Cerebellar cortex (tissue), 1 donor: Measurements from ENCODE around the gene POMGNT2.

Source experiments
- DNase-seq: peaks from one replicate; pipeline ENCODE4 v3.0.0-alpha.2; 2015; ENCODE audit warnings: low spot score

POMGNT2 gene

GRCh38 chr3:43043793-43044192 lies 62.1 kb downstream of the POMGNT2 start:
- peak; percentile 76 for DNase-seq

GRCh38 chr3:43043071-43043766 lies 62.7 kb downstream of the POMGNT2 start:
- DNase-seq, result no peak

GRCh38 chr3:43041517-43041916 lies 64.4 kb downstream of the POMGNT2 start:
- DNase-seq, result no peak

GRCh38 chr3:43038010-43038409 lies 67.9 kb downstream of the POMGNT2 start:
- no peak for DNase-seq

- no peak for DNase-seq
Observed at GRCh38 chr3:43036621-43037423, 69.1 kb downstream of the POMGNT2 start.

DNA sequence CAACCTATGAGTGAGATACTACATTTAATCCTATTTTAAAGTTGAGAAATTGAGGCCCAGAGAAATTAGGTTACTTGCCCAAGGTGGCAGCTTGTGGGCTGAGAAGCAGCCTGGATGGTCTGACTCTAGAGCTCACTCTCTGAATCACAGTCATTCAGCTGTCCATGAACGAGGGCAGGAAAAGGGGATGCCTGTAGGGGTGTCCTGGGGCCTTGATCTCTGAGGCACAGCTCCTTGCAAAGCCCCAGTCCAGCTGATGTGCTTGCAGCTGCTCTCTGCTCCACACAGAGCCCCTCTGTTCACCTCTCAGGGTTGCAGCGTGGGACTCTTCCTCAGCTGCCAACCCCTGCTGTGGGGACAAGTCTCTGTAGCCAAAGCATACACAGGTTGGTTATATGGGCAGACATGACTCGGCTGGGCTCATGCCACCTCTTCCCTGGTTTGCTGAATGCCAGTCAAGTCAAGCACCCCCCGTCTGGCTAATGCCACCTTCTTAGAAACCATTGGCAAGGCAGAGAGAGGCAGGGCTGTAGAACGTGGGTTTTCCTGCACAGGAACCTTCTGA lies 70.0 kb downstream of the POMGNT2 start:
- DNase-seq, result no peak

GRCh38 chr3:43034911-43035310 lies 71.0 kb downstream of the POMGNT2 start:
- no peak for DNase-seq

GRCh38 chr3:43034200-43034599 lies 71.7 kb downstream of the POMGNT2 start:
- no peak for DNase-seq

- DNase-seq, result no peak
Observed at GRCh38 chr3:43032646-43033628, 72.9 kb downstream of the POMGNT2 start.

DNA sequence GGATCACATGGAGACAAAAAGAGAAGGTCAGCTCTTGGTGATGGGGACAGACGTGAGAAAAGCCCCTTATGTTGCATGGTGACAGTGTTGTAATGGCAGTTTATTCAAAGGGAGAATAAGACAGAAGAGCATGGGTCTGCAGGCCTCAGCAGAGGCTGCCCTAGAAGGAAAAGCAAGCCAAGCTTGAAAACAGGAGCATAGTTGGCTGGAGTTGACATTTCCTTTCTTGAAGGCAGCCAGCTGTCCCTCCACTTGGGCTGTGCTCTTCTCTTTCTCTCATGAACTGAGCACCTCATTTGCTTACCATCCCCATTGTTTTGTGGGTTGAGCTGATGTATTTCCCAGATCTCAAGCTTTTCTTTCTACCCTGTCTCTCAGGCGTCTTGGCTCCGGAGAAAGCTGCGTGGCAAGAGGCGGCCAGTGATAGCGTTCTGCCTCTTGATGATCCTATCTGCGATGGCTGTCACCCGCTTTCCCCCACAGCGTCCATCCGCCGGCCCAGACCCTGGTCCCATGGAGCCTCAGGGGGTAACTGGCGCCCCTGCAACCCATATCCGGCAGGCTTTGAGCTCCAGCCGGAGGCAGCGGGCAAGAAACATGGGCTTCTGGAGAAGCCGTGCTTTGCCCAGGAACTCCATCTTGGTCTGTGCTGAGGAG lies 73.9 kb downstream of the POMGNT2 start:
- DNase-seq, result peak; percentile 24

- DNase-seq, result peak; percentile 31
Observed at GRCh38 chr3:43031485-43031884, 74.4 kb downstream of the POMGNT2 start.

DNA sequence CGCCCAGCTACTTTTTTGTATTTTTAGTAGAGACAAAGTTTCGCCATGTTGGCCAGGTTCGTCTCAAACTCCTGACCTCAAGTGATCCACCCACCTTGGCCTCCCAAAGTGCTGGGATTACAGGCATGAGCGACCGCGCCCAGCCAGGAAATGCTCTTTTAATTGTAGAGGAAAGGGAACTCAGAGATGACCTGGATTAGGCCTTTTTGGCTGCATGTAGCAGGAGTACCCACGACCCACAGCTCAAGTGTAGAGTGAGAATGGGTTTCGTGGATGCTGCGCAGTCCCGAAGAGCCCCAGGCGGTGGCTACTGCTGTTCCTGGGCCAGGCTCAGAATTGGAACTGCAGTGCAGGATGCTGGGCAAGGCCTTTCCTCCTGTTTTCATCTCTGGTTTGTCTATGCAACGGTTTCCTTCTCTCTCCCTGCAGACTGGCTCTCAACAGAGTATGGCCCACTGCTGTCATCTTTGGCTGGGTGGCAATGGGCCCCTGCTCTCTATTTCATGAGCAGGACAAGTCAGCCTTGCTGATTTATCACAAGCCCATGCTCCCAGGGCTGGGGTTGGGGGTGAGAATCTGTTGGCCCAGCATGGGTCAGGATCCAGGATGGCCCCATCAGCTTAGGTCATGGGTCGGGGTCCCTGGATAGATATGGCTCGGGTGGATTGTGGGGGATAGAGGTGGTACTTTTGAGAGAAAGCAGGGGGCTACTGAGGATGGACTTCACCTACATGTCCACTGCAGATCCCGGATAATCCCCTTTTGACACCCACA lies 75.5 kb downstream of the POMGNT2 start:
- DNase-seq, result no peak
